PC-3 (cell line): Measurements from ENCODE around the gene TSNAX. TPM values are rescaled to one million over a fixed set of nuclear protein-coding genes. Genes with fewer than 3 reads are reported as not detected.

Experiments used
- ATAC-seq: fragments of 200-7000 bp; cut with Tn5 transposase; 2 replicates; pipeline ENCODE4 v1.9.1; 2020; ENCODE audit warnings: mild to moderate bottlenecking, moderate library complexity
- BruUV-seq: library from RNA; stranded (reverse); fragments of 400-500 nt; replicated peaks from 2 replicates; lab custom pipeline; 2021; lab: Mats Ljungman, UMichigan
- CTCF ChIA-PET: fragments of 300-600 bp; sonication (Branson Sonifier 250); formaldehyde crosslinking; loops from one replicate; lab custom pipeline; 2022; ENCODE audit warnings: antibody characterized with exemption; lab: Charles Lee
- POLR2A ChIA-PET: fragments of 300-600 bp; sonication (Branson Sonifier 250); formaldehyde crosslinking; loops from one replicate; lab custom pipeline; 2022; ENCODE audit warnings: antibody characterized with exemption; ENCODE audit not compliant: unreplicated experiment; lab: Charles Lee
- DNase-seq: peaks from one replicate; pipeline ENCODE4 v3.0.0-alpha.2; 2015
- H2AFZ ChIP-seq: fragments of 300-600 bp; sonication (generic); 2 replicates; pipeline ENCODE4 v1.6.0; 2016; ENCODE audit warnings: antibody characterized with exemption, low read length
- H3F3A ChIP-seq: fragments of 300-600 bp; sonication (generic); one replicate; pipeline ENCODE4 v1.6.0; 2017; ENCODE audit warnings: antibody characterized with exemption, low read length, control low read depth, mild to moderate bottlenecking; ENCODE audit not compliant: unreplicated experiment
- H3K27ac ChIP-seq: fragments of 300-600 bp; sonication (generic); 2 replicates; pipeline ENCODE4 v1.5.1; 2016; ENCODE audit warnings: mild to moderate bottlenecking, low read length
- H3K27me3 ChIP-seq: fragments of 300-600 bp; sonication (generic); 2 replicates; pipeline ENCODE4 v1.6.1; 2016; ENCODE audit warnings: low read length, mixed read lengths
- H3K36me3 ChIP-seq: fragments of 300-600 bp; sonication (generic); 2 replicates; pipeline ENCODE4 v1.6.1; 2016; ENCODE audit warnings: low read depth, mixed run types, low read length, mixed read lengths
- H3K4me1 ChIP-seq: fragments of 300-600 bp; sonication (generic); 2 replicates; pipeline ENCODE4 v1.5.1; 2016; ENCODE audit warnings: low read length; ENCODE audit not compliant: insufficient read depth
- H3K4me2 ChIP-seq: fragments of 300-600 bp; sonication (generic); 2 replicates; pipeline ENCODE4 v1.6.0; 2016; ENCODE audit warnings: low read length
- H3K4me3 ChIP-seq: fragments of 300-600 bp; sonication (generic); 2 replicates; pipeline ENCODE4 v1.5.1; 2016; ENCODE audit warnings: mild to moderate bottlenecking, low read length, mixed read lengths
- H3K79me2 ChIP-seq: fragments of 300-600 bp; sonication (generic); 2 replicates; pipeline ENCODE4 v1.6.1; 2017; ENCODE audit warnings: low read length, mixed read lengths
- H3K9ac ChIP-seq: fragments of 300-600 bp; sonication (generic); 2 replicates; pipeline ENCODE4 v1.6.0; 2016; ENCODE audit warnings: mild to moderate bottlenecking, low read length
- H3K9me2 ChIP-seq: fragments of 300-600 bp; sonication (generic); replicated peaks from 2 replicates; pipeline ENCODE4 v1.6.1; 2016; ENCODE audit warnings: mixed run types, low read length, mixed read lengths
- H3K9me3 ChIP-seq: fragments of 300-600 bp; sonication (generic); 2 replicates; pipeline ENCODE4 v1.6.1; 2016; ENCODE audit warnings: low read length, mixed read lengths
- H4K20me1 ChIP-seq: fragments of 300-600 bp; sonication (generic); 2 replicates; pipeline ENCODE4 v1.6.1; 2016; ENCODE audit warnings: low read length, mixed read lengths
- CTCF ChIP-seq: fragments of 300-600 bp; sonication (generic); conservative IDR thresholded peaks from 2 replicates; pipeline ENCODE4 v1.5.1; 2017; ENCODE audit warnings: antibody characterized with exemption, low read depth, mild to moderate bottlenecking, low read length
- EZH2 ChIP-seq: fragments of 300-600 bp; sonication (generic); IDR thresholded peaks from one replicate; pipeline ENCODE4 v1.6.1; 2017; ENCODE audit warnings: antibody characterized with exemption, mild to moderate bottlenecking, low read length; ENCODE audit not compliant: unreplicated experiment
- EZH2phosphoT487 ChIP-seq: fragments of 300-600 bp; sonication (generic); IDR thresholded peaks from 2 replicates; pipeline ENCODE4 v1.6.1; 2018; ENCODE audit warnings: mild to moderate bottlenecking, antibody characterized with exemption, low read length, borderline replicate concordance
- intact Hi-C: fragments of 100-400 bp; cut with micrococcal nuclease; formaldehyde crosslinking; loops from 2 replicates; pipeline ENCODE4 v1.9.0; 2023
- total RNA-seq: library from RNA; depleted of rRNA; stranded (reverse); fragments of >200 nt; gene quantifications from 2 replicates; pipeline ENCODE4 v1.2.3, GENCODE V29; 2014

TSNAX gene
- total RNA-seq, 1 experiment from 2014 or later: 33.1 TPM

DNA sequence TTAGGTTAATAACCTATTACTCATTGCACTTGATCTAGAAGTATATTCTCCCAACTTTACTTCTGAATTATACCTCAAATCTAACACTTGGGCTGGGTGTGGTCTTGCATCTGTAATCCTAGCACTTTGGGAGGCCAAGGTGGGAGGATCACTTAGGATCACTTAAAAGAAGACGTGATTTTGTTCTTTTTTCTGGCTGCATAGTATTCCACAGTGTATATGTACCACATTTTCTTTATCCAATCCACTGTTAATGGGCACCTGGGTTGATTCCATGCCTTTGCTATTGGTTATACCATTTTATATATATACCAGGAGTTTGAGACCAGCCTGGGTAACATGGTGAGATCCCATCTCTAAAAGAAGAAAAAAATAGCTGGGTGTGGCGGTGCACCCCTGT, 48.5 kb upstream of the TSNAX start:
- Histone ChIP-seq H2AFZ (no peak overlapping the region), H3K9me3 (no peaks in the 10 kb centered on the region), H3F3A (no peaks in the 10 kb centered on the region), H3K9ac (no peak overlapping the region), H3K36me3 (no peaks in the 10 kb centered on the region), H4K20me1 (no peaks in the 10 kb centered on the region), H3K4me1 (no peaks in the 10 kb centered on the region), H3K79me2 (no peaks in the 10 kb centered on the region), H3K4me3 (no peak overlapping the region), H3K27ac (no peak overlapping the region), H3K4me2 (no peak overlapping the region), H3K27me3 (no peaks in the 10 kb centered on the region), H3K9me2 (no peaks in the 10 kb centered on the region)
- DNase-seq: no peak
- POLR2A ChIA-PET: no interaction called here
- BruUV-seq: no TSS peak
- CTCF ChIA-PET: no interaction called here
- ATAC-seq: no peak
- no peak for TF ChIP-seq EZH2phosphoT487
- no peak for TF ChIP-seq EZH2
- no peak for TF ChIP-seq CTCF
- intact Hi-C loops: no loop called here

DNA sequence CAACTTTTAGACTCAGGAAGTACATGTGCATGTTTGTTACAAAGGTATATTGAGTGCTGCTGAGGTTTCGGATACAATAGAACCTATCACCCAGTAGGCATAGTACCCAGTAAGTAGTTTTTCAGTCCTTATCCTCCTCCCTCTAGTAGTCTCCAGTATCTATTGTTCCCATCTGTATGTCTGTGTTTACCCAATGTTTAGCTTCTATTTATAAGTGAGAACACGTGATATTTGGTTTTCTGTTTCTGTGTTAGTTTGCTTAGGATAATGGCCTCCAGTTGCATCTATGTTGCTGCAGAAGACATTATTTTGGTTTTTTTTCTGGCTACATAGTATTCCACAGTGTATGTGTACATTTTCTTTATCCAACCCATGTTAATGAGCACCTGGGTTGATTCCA, 47.2 kb upstream of the TSNAX start:
- ChIA-PET CTCF (no interaction called here), POLR2A (no interaction called here)
- H4K20me1 ChIP-seq: no peaks in the 10 kb centered on the region
- no peak overlapping the region for H3K27ac ChIP-seq
- DNase-seq: no peak
- no peak overlapping the region for H3K9ac ChIP-seq
- no peaks in the 10 kb centered on the region for H3K9me3 ChIP-seq
- no peak for TF ChIP-seq EZH2
- no peak for TF ChIP-seq EZH2phosphoT487
- no peak for TF ChIP-seq CTCF
- intact Hi-C loops: no loop called here
- no peak overlapping the region for H3K4me2 ChIP-seq
- no peaks in the 10 kb centered on the region for H3K36me3 ChIP-seq
- no peak for ATAC-seq
- no peak overlapping the region for H2AFZ ChIP-seq
- H3K4me3 ChIP-seq: no peak overlapping the region
- H3K27me3 ChIP-seq: no peaks in the 10 kb centered on the region
- no TSS peak for BruUV-seq
- no peaks in the 10 kb centered on the region for H3K4me1 ChIP-seq
- no peaks in the 10 kb centered on the region for H3K79me2 ChIP-seq
- no peaks in the 10 kb centered on the region for H3F3A ChIP-seq
- H3K9me2 ChIP-seq: no peaks in the 10 kb centered on the region

GRCh38 chr1:231485029-231485784, 43.3 kb upstream of the TSNAX start:
- CTCF ChIA-PET: no interaction called here
- no peaks in the 10 kb centered on the region; the same call in 1 of the 2 replicates for H3K4me1 ChIP-seq
- no peak overlapping the region for H3K27ac ChIP-seq
- H3K9me3 ChIP-seq: no peaks in the 10 kb centered on the region
- POLR2A ChIA-PET: interaction anchor here (0.5 kb wide), 1 partner anchor 60 kb away, joined by 4 read pairs; no protein-coding TSS in a partner anchor
- ATAC-seq (no peak), DNase-seq (no peak)
- no peaks in the 10 kb centered on the region for H3K79me2 ChIP-seq
- no peaks in the 10 kb centered on the region for H3K27me3 ChIP-seq
- no peaks in the 10 kb centered on the region for H3F3A ChIP-seq
- H2AFZ ChIP-seq: no peak overlapping the region
- H3K9me2 ChIP-seq: no peaks in the 10 kb centered on the region
- intact Hi-C loops: no loop called here
- H4K20me1 ChIP-seq: no peaks in the 10 kb centered on the region
- no peak overlapping the region for H3K4me3 ChIP-seq
- BruUV-seq: no TSS peak
- TF ChIP-seq CTCF (no peak), EZH2phosphoT487 (no peak), EZH2 (no peak)
- H3K9ac ChIP-seq: no peak overlapping the region
- no peak overlapping the region for H3K4me2 ChIP-seq
- no peaks in the 10 kb centered on the region for H3K36me3 ChIP-seq
